ENCODE results near the gene P3H1.

- TF ChIP-seq POLR2A (IDR thresholded peaks at IDR 0.05) (no peak), CTCF (IDR thresholded peaks at IDR 0.05) (no peak)
These were observed 31.2 kb downstream of the P3H1 start for GRCh38 chr1:42735477-42736105.

All from esophagus squamous epithelium (tissue), 4 donors.